H1 (cell line): Measurements from ENCODE around the gene DTNB. TPM values are rescaled to one million over a fixed set of nuclear protein-coding genes. Genes with fewer than 3 reads are reported as not detected.

ENCODE experiments used
- CTCF ChIA-PET: fragments of 300-600 bp; sonication (Branson Sonifier 250); formaldehyde crosslinking; loops from one replicate; lab custom pipeline; 2021; ENCODE audit not compliant: partially characterized antibody; lab: Charles Lee
- POLR2A ChIA-PET: fragments of 300-600 bp; sonication (Branson Sonifier 250); formaldehyde crosslinking; loops from one replicate; lab custom pipeline; 2021; ENCODE audit warnings: inconsistent platforms; ENCODE audit not compliant: partially characterized antibody; lab: Charles Lee
- DNase-seq, 2 experiments: peaks; one replicate each; pipeline versions ENCODE4 v3.0.0 to v3.0.0-alpha.2; 2010 to 2022; ENCODE audit warnings: low spot score in 2 of 2, low read depth in 1 of 2, mixed read lengths in 1 of 2
- FAIRE-seq: peaks from 2 replicates; lab custom pipeline; 2011; peaks lifted over from hg19 to GRCh38; lab: Jason Lieb, UNC
- H2AFZ ChIP-seq: 2 replicates; pipeline ENCODE4 v1.8.1; 2012; ENCODE audit warnings: low read length, inconsistent platforms
- H2AK5ac ChIP-seq: 2 replicates; pipeline ENCODE4 v1.6.1; 2013; ENCODE audit warnings: low read depth, low read length
- H2BK120ac ChIP-seq: replicated peaks from 2 replicates; pipeline ENCODE3; 2013; ENCODE audit warnings: low read depth, low read length, inconsistent platforms
- H2BK12ac ChIP-seq: 2 replicates; pipeline ENCODE4 v1.6.1; 2013; ENCODE audit warnings: low read depth, low read length
- H2BK15ac ChIP-seq: 2 replicates; pipeline ENCODE4 v1.6.1; 2013; ENCODE audit warnings: low read length
- H2BK20ac ChIP-seq: 2 replicates; pipeline ENCODE4 v1.6.1; 2013; ENCODE audit warnings: low read length
- H2BK5ac ChIP-seq: 2 replicates; pipeline ENCODE4 v1.6.1; 2013; ENCODE audit warnings: low read depth, low read length
- H3K14ac ChIP-seq: 2 replicates; pipeline ENCODE4 v1.6.1; 2013; ENCODE audit warnings: inconsistent platforms; ENCODE audit not compliant: insufficient read length
- H3K18ac ChIP-seq: 2 replicates; pipeline ENCODE4 v1.6.1; 2013; ENCODE audit warnings: low read length; ENCODE audit errors: extremely low read depth
- H3K23ac ChIP-seq: 2 replicates; pipeline ENCODE4 v1.6.1; 2013; ENCODE audit warnings: inconsistent platforms; ENCODE audit not compliant: insufficient read length
- H3K23me2 ChIP-seq: 2 replicates; pipeline ENCODE4 v1.6.1; 2013; ENCODE audit warnings: low read depth, low read length
- H3K27ac ChIP-seq: 2 replicates; pipeline ENCODE4 v1.6.1; 2011; ENCODE audit warnings: low read depth, low read length, inconsistent platforms
- H3K27me3 ChIP-seq, 4 experiments: replicated peaks in 1 of 4; 1 replicate in 1 of 4; 2 replicates in 3 of 4; pipeline versions ENCODE4 v1.6.1 to v1.8.1; 2011 to 2013; ENCODE audit warnings: low read length in 3 of 4, mild to moderate bottlenecking in 3 of 4, inconsistent platforms in 2 of 4, mixed read lengths in 2 of 4, moderate library complexity in 1 of 4; ENCODE audit not compliant: control insufficient read depth in 3 of 4, insufficient read depth in 3 of 4; ENCODE audit errors: extremely low read depth in 1 of 4
- H3K36me3 ChIP-seq, 4 experiments: 2 replicates each; pipeline versions ENCODE4 v1.6.1 to v1.8.1; 2011 to 2013; ENCODE audit warnings: mild to moderate bottlenecking in 4 of 4, low read length in 3 of 4, moderate library complexity in 2 of 4, control low read depth in 1 of 4, inconsistent platforms in 1 of 4; ENCODE audit not compliant: insufficient read depth in 4 of 4, control insufficient read depth in 2 of 4
- H3K4ac ChIP-seq: replicated peaks from 2 replicates; pipeline ENCODE3; 2013; ENCODE audit warnings: low read length, low read depth, mixed read lengths, inconsistent platforms; ENCODE audit not compliant: insufficient read length
- H3K4me1 ChIP-seq, 4 experiments: replicated peaks in 1 of 4; 1 replicate in 1 of 4; 2 replicates in 3 of 4; pipeline versions ENCODE4 v1.6.1 to v1.8.1; 2011 to 2013; ENCODE audit warnings: low read length in 3 of 4, inconsistent platforms in 2 of 4, mixed read lengths in 1 of 4; ENCODE audit not compliant: insufficient read depth in 4 of 4, control insufficient read depth in 3 of 4
- H3K4me2 ChIP-seq, 2 experiments: 2 replicates each; pipeline versions ENCODE4 v1.6.1 to v1.8.1; 2011 to 2013; ENCODE audit warnings: low read depth in 2 of 2, low read length in 2 of 2, control low read depth in 1 of 2, inconsistent platforms in 1 of 2, mild to moderate bottlenecking in 1 of 2; ENCODE audit not compliant: insufficient read depth in 1 of 2
- H3K4me3 ChIP-seq, 4 experiments: fragments of 200-600, 300-600 bp in 1 of 4; sonication (generic), shearing (Covaris generic), sonication (Bioruptor Twin) in 1 of 4; 2 replicates each; pipeline versions ENCODE4 v1.5.1 to v1.8.1; 2011 to 2016; ENCODE audit warnings: low read length in 4 of 4, low read depth in 3 of 4, control low read depth in 2 of 4, inconsistent platforms in 2 of 4, mild to moderate bottlenecking in 2 of 4, mixed read lengths in 1 of 4, moderate library complexity in 1 of 4; ENCODE audit not compliant: insufficient read depth in 2 of 4; ENCODE audit errors: extremely low read depth in 1 of 4
- H3K56ac ChIP-seq: replicated peaks from 2 replicates; pipeline ENCODE3; 2013; ENCODE audit warnings: low read depth, mild to moderate bottlenecking, mixed read lengths, low read length, inconsistent platforms; ENCODE audit not compliant: insufficient read length
- H3K79me1 ChIP-seq: 2 replicates; pipeline ENCODE4 v1.6.1; 2013; ENCODE audit warnings: low read depth, low read length, control low read depth
- H3K79me2 ChIP-seq, 2 experiments: 2 replicates each; pipeline versions ENCODE4 v1.6.1 to v1.8.1; 2012 to 2013; ENCODE audit warnings: low read length in 2 of 2, mild to moderate bottlenecking in 2 of 2, inconsistent platforms in 1 of 2; ENCODE audit not compliant: insufficient read depth in 2 of 2, control insufficient read depth in 1 of 2
- H3K9ac ChIP-seq, 4 experiments: replicated peaks in 1 of 4; 1 replicate in 1 of 4; 2 replicates in 3 of 4; pipeline versions ENCODE4 v1.6.1 to v1.8.1; 2011 to 2013; ENCODE audit warnings: low read depth in 3 of 4, low read length in 3 of 4, control low read depth in 2 of 4, mild to moderate bottlenecking in 2 of 4, moderate library complexity in 2 of 4, inconsistent platforms in 1 of 4; ENCODE audit errors: extremely low read depth in 1 of 4
- H3K9me3 ChIP-seq, 2 experiments: 2 replicates each; pipeline versions ENCODE4 v1.6.1 to v1.8.1; 2012 to 2013; ENCODE audit warnings: mild to moderate bottlenecking in 2 of 2, moderate library complexity in 2 of 2, control low read depth in 1 of 2, inconsistent platforms in 1 of 2, low read depth in 1 of 2, low read length in 1 of 2, mixed read lengths in 1 of 2; ENCODE audit not compliant: insufficient read depth in 2 of 2
- H4K20me1 ChIP-seq, 2 experiments: replicated peaks in 1 of 2; 2 replicates each; pipeline versions ENCODE3 to v1.8.1; 2011 to 2013; ENCODE audit warnings: inconsistent platforms in 2 of 2, low read length in 2 of 2, mild to moderate bottlenecking in 1 of 2; ENCODE audit not compliant: insufficient read depth in 2 of 2, control insufficient read depth in 1 of 2
- H4K5ac ChIP-seq: 2 replicates; pipeline ENCODE4 v1.6.1; 2013; ENCODE audit warnings: low read length, low read depth, mixed read lengths, inconsistent platforms; ENCODE audit not compliant: insufficient read length
- H4K8ac ChIP-seq: 2 replicates; pipeline ENCODE4 v1.8.0; 2013; ENCODE audit warnings: mild to moderate bottlenecking, moderate library complexity, low read length, inconsistent platforms; ENCODE audit not compliant: insufficient read depth; ENCODE audit errors: extremely low read depth
- H4K91ac ChIP-seq: replicated peaks from 2 replicates; pipeline ENCODE3; 2013; ENCODE audit warnings: low read length, mixed read lengths, inconsistent platforms; ENCODE audit not compliant: insufficient read length
- ASH2L ChIP-seq: fragments of 200-600, 300-600 bp; sonication (generic); IDR thresholded peaks from one replicate; pipeline ENCODE4 v1.7.1; 2017; ENCODE audit warnings: low read length
- CTBP2 ChIP-seq: IDR thresholded peaks from 2 replicates; pipeline ENCODE4 v1.7.0; 2011; ENCODE audit warnings: borderline replicate concordance, mild to moderate bottlenecking, moderate library complexity, mixed read lengths, low read length; ENCODE audit not compliant: insufficient read depth, insufficient read length
- EZH2 ChIP-seq: fragments of 200-600 bp; sonication (generic); IDR thresholded peaks from 2 replicates; pipeline ENCODE4 v1.7.1; 2012; ENCODE audit warnings: low read depth, mild to moderate bottlenecking, moderate library complexity, low read length, inconsistent platforms; ENCODE audit not compliant: severe bottlenecking
- GABPA ChIP-seq: IDR thresholded peaks from 2 replicates; pipeline ENCODE4 v1.6.1; 2011; ENCODE audit warnings: mild to moderate bottlenecking, low read length, moderate library complexity, borderline replicate concordance; ENCODE audit not compliant: insufficient read depth
- KDM5A ChIP-seq: fragments of 200-600 bp; IDR thresholded peaks from 2 replicates; pipeline ENCODE4 v1.7.1; 2012; ENCODE audit warnings: mild to moderate bottlenecking, low read length, inconsistent platforms, mixed read lengths
- NANOG ChIP-seq: IDR thresholded peaks from 2 replicates; pipeline ENCODE4 v1.6.1; 2011; ENCODE audit warnings: low read length, low read depth, mild to moderate bottlenecking, inconsistent platforms; ENCODE audit not compliant: insufficient read depth, poor library complexity, severe bottlenecking
- SIN3A ChIP-seq, 2 experiments: IDR thresholded peaks in 1 of 2; conservative IDR thresholded peaks in 1 of 2; 2 replicates each; pipeline ENCODE4 v1.6.1; 2011 to 2012; ENCODE audit warnings: low read length in 2 of 2, improper control_type of control experiment in 1 of 2, low read depth in 1 of 2, mild to moderate bottlenecking in 1 of 2
- SIX5 ChIP-seq: IDR thresholded peaks from 2 replicates; pipeline ENCODE4 v1.6.1; 2011; ENCODE audit warnings: mild to moderate bottlenecking, low read depth, low read length
- SP1 ChIP-seq: IDR thresholded peaks from 2 replicates; pipeline ENCODE4 v1.6.1; 2011; ENCODE audit warnings: low read depth, low read length
- SP4 ChIP-seq: IDR thresholded peaks from 2 replicates; pipeline ENCODE4 v1.6.1; 2012; ENCODE audit warnings: low read length, inconsistent platforms
- YY1 ChIP-seq: IDR thresholded peaks from 2 replicates; pipeline ENCODE4 v1.6.1; 2011; ENCODE audit warnings: low read depth, mild to moderate bottlenecking, low read length
- WGBS, 2 experiments: shearing (Covaris generic) in 1 of 2; methylation state at CpG; one replicate each; pipeline versions ENCODE4 v1.1.6 to v1.1.7; 2013 to 2015; ENCODE audit warnings: low lambda C conversion rate in 2 of 2, mixed read lengths in 2 of 2, inconsistent platforms in 1 of 2, low coverage in 1 of 2, missing lambda C conversion rate in 1 of 2; ENCODE audit not compliant: insufficient replicate concordance in 2 of 2, insufficient coverage in 1 of 2, insufficient read length in 1 of 2; ENCODE audit errors: extremely low coverage in 1 of 2, missing lambda C conversion rate in 1 of 2; 5-methylcytosine and 5-hydroxymethylcytosine counted together
- polyA plus RNA-seq, 7 experiments: library from polyadenylated mRNA; depleted of rRNA in 3 of 7; stranded (reverse) in 5 of 7; unstranded in 2 of 7; fragments of >200 nt in 5 of 7; fragments of 200-250 nt in 2 of 7; gene quantifications; 1 replicate in 5 of 7; 2 replicates in 1 of 7; 4 replicates in 1 of 7; pipeline versions ENCODE4 v1.2.1 to v1.2.3, GENCODE V29; 2011 to 2013; ENCODE audit warnings: missing spikeins in 2 of 7, mixed read lengths in 2 of 7
- total RNA-seq: library from RNA; stranded (reverse); fragmentation: NEBNext Ultra II Directional; extraction: Animal tissue kit (Norgen Biotek cat#: 25700); gene quantifications from 2 replicates; pipeline ENCODE4 v1.2.1, GENCODE V29; 2021

Gene DTNB
- total and polyA plus RNA-seq, 2 of the 8 experiments (the other 6 are each of a cell fraction or from before 2014, with no cell fraction given), result 39.6 to 49.5 TPM

DNA sequence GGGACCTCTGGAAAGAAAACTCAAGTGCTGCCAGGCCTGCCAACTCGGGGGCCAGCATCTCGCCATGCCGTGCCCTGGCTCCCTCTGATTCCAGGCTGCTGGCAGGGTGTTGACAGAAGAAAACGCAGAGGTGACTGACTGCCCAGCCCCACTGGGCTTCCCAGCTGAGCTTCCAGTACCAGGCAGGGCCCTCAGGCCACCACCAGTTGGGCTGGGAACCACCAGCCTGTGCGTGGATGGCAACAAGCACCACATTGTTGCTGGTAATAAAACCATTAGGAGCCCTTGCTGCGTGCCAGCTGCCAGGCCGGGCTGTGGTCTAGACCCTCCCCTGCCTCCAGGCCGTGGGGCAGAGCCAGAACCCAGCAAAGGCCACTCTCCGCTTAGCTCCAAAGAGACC is 340.8 kb downstream of the DTNB start:
- Histone ChIP-seq H2BK20ac (0 out of 2 replicates have a peak overlapping the region, but pooled peaks have one; percentile 13), H3K23me2 (peaks cover 2% of the 10 kb centered on the region; the same call in 1 of the 2 replicates), H3K4me2 (no peak overlapping the region), H3K36me3 (no peaks in the 10 kb centered on the region), H2AFZ (no peak overlapping the region), H3K14ac (no peak overlapping the region), H3K27me3 (peaks cover 0 to 3% (median 0%) of the 10 kb centered on the region in 4 experiments; a peak in 2 of 7 replicates), H2BK15ac (peak overlapping the region; percentile 81; the same call in 1 of the 2 replicates), H2BK12ac (peak overlapping the region; percentile 71; the same call in 1 of the 2 replicates), H4K91ac (peak overlapping the region; percentile 45), H3K79me1 (peaks cover 3% of the 10 kb centered on the region), H2BK5ac (no peak overlapping the region; the same call in 1 of the 2 replicates), H3K23ac (no peak overlapping the region), H3K4ac (no peak overlapping the region), H4K20me1 (peaks cover 0 to 8% of the 10 kb centered on the region in 2 experiments), H3K27ac (no peak overlapping the region), H3K4me1 (peaks cover 18 to 39% (median 27%) of the 10 kb centered on the region in 4 experiments), H3K9me3 (no peaks in the 10 kb centered on the region), H3K79me2 (peaks cover 0 to 4% of the 10 kb centered on the region in 2 experiments; a peak in 1 of 4 replicates), H2BK120ac (no peak overlapping the region), H3K4me3 (no peak overlapping the region), H3K18ac (peak overlapping the region; percentile 48), H4K5ac (no peak overlapping the region), H3K9ac (no peak overlapping the region), H3K56ac (no peak overlapping the region), H4K8ac (peak overlapping the region; percentile 6; the same call in 1 of the 2 replicates), H2AK5ac (no peak overlapping the region)
- WGBS, 2 experiments, result 86% methylated on average over 9 of the region's 9 CpGs; no CpG with 5 or more reads in 1 of the 2 experiments
- CTCF ChIA-PET, result interaction anchor here (1.8 to 11.4 kb wide), 4 partner anchors 8 to 30 kb away, joined by 6 to 178 read pairs (median 8); no protein-coding TSS in a partner anchor
- POLR2A ChIA-PET, result interaction anchor here (1.7 to 2.7 kb wide), 2 partner anchors 16 to 18 kb away, joined by 3 to 10 read pairs; no protein-coding TSS in a partner anchor
- FAIRE-seq (no peak), DNase-seq (no peak)
- no peak for TF ChIP-seq SP4
- no peak for TF ChIP-seq SIN3A (conservative IDR thresholded peaks at IDR 0.05 in 1 of 2, IDR thresholded peaks at IDR 0.05 in 1 of 2; ENCODE audit: low read depth in 1 of 2, low read length in 2 of 2)
- TF ChIP-seq YY1, result no peak
- no peak for TF ChIP-seq ASH2L
- no peak for TF ChIP-seq GABPA
- TF ChIP-seq SIX5, result no peak
- no peak for TF ChIP-seq EZH2
- no peak for TF ChIP-seq NANOG
- no peak for TF ChIP-seq SP1
- TF ChIP-seq CTBP2, result no peak
- no peak for TF ChIP-seq KDM5A
